Prostate gland (tissue), 2 donors: Measurements from ENCODE around the gene NAV2.

Source experiments
- POLR2A ChIP-seq: fragments of 450-650 bp; IDR thresholded peaks from one replicate; pipeline ENCODE4 v1.6.1; 2016; ENCODE audit warnings: antibody characterized with exemption, mild to moderate bottlenecking
- POLR2AphosphoS5 ChIP-seq: sonication (generic); formaldehyde crosslinking; IDR thresholded peaks from one replicate; pipeline ENCODE4 v1.6.1; 2017; ENCODE audit warnings: antibody characterized with exemption
- TF ChIP-seq, protein P1 (sequence below), 4 experiments: fragments of 200-600 bp in 2 of 4; fragments of 450-650 bp in 2 of 4; sonication (generic) in 2 of 4; IDR thresholded peaks; 1 replicate in 3 of 4; 2 replicates in 1 of 4; pipeline ENCODE4 v1.5.1; 2016 to 2019; ENCODE audit warnings: antibody characterized with exemption in 4 of 4, mild to moderate bottlenecking in 2 of 4, moderate library complexity in 2 of 4

DNA sequence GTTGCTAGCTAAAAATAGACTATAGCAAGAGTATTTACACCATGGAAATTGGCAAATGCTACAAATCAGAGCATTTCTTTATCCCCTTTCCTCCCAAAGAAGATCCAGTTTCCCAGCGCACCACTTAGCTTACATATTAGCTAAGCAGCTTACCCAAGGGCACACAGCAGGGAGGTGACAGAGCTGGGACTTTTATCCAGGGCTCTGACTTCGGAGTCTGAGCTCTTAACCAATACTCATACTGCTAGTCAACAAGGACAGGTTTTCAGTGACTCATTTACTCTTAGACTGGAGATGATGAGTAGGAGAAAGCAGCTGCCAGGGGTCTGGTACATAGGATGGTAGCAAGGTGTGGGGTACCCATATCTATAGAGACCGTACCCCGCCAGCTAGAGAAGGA lies 38.4 kb downstream of the NAV2 start:
- TF ChIP-seq, protein P1, sequence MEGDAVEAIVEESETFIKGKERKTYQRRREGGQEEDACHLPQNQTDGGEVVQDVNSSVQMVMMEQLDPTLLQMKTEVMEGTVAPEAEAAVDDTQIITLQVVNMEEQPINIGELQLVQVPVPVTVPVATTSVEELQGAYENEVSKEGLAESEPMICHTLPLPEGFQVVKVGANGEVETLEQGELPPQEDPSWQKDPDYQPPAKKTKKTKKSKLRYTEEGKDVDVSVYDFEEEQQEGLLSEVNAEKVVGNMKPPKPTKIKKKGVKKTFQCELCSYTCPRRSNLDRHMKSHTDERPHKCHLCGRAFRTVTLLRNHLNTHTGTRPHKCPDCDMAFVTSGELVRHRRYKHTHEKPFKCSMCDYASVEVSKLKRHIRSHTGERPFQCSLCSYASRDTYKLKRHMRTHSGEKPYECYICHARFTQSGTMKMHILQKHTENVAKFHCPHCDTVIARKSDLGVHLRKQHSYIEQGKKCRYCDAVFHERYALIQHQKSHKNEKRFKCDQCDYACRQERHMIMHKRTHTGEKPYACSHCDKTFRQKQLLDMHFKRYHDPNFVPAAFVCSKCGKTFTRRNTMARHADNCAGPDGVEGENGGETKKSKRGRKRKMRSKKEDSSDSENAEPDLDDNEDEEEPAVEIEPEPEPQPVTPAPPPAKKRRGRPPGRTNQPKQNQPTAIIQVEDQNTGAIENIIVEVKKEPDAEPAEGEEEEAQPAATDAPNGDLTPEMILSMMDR (IDR thresholded peaks at IDR 0.05), result no peak
- no peak for TF ChIP-seq POLR2A
- TF ChIP-seq POLR2AphosphoS5, result no peak
